ENCODE data around the gene ZNF581.

DNA sequence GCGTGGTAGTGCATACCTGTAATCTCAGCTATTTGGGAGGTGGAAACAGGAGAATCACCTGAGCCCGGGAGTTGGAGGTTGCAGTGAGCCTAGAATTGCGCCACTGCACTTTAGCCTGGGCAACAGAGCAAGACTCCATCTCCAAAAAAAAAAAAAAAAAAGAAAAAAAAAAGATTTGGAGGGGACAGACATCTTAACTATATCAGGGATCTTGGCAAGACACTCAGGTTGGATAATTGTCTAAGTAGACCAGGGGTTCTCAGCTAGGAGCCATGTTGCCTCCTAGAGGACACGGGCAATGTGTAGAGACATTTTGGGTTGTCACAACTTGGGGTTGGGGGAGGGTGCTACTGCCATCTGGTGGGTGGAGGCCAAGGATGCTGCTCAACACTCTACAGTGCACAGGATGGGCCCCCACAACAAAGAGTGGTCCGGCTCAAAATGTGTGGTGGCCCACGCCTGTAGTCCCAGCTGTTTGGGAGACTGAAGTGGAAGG lies 4.5 kb upstream of the ZNF581 start:
- TF ChIP-seq POLR2A (IDR thresholded peaks at IDR 0.05) (no peak), CTCF (IDR thresholded peaks at IDR 0.05) (peak in 2 of 6 experiments; percentile 14 to 33)

Data from esophagus squamous epithelium (tissue), 4 donors.